A549 (cell line): Measurements from ENCODE around the gene IFT74. TPM values are rescaled to one million over a fixed set of nuclear protein-coding genes. Genes with fewer than 3 reads are reported as not detected.

Experiments used
- ATAC-seq, 2 experiments: fragments of 200-7000 bp in 1 of 2; fragments of >200 bp in 1 of 2; cut with Nextera tagmentation in 1 of 2; cut with Tn5 transposase in 1 of 2; 3 replicates each; pipeline versions ENCODE4 v1.8.0 to v1.9.1; 2018 to 2020; ENCODE audit warnings: mild to moderate bottlenecking in 1 of 2, moderate library complexity in 1 of 2
- CTCF ChIA-PET: fragments of 300-600 bp; sonication (Branson Sonifier 250); formaldehyde crosslinking; extraction: SDS; loops from one replicate; lab custom pipeline; 2021; ENCODE audit warnings: antibody characterized with exemption, inconsistent platforms; lab: Yijun Ruan, JAX
- POLR2A ChIA-PET: fragments of 350-600 bp; formaldehyde crosslinking; extraction: SDS; loops from one replicate; lab custom pipeline; 2021; ENCODE audit warnings: antibody characterized with exemption, inconsistent platforms; lab: Yijun Ruan, JAX
- DNase-seq, 2 experiments: peaks; one replicate each; pipeline versions ENCODE4 v3.0.0 to v3.0.0-alpha.2; 2011 to 2016; ENCODE audit warnings: low read depth in 1 of 2, low spot score in 1 of 2
- FAIRE-seq: peaks from 2 replicates; lab custom pipeline; 2011; peaks lifted over from hg19 to GRCh38; lab: Jason Lieb, UNC
- H3K27ac ChIP-seq, 2 experiments: fragments of >200 bp; sonication (Bioruptor Twin); formaldehyde crosslinking; 3 replicates each; pipeline ENCODE4 v1.5.1; 2016 to 2017
- H3K4me1 ChIP-seq: fragments of >200 bp; sonication (Bioruptor Twin); formaldehyde crosslinking; 3 replicates; pipeline ENCODE4 v1.6.1; 2016
- H3K4me2 ChIP-seq: fragments of >200 bp; sonication (Bioruptor Twin); formaldehyde crosslinking; 3 replicates; pipeline ENCODE4 v1.6.1; 2016
- H3K4me3 ChIP-seq: fragments of >200 bp; sonication (Bioruptor Twin); formaldehyde crosslinking; 3 replicates; pipeline ENCODE4 v1.5.1; 2016
- H3K9me3 ChIP-seq: fragments of >200 bp; sonication (Bioruptor Twin); formaldehyde crosslinking; 3 replicates; pipeline ENCODE4 v1.6.1; 2016
- CBX2 ChIP-seq: fragments of 200-600 bp; sonication (generic); IDR thresholded peaks from 2 replicates; pipeline ENCODE4 v1.6.1; 2016; ENCODE audit warnings: low read depth, mild to moderate bottlenecking, borderline replicate concordance
- FOSB ChIP-seq: fragments of 250-450 bp; sonication (Bioruptor Pico); IDR thresholded peaks from 2 replicates; pipeline ENCODE4 v1.5.0; 2020; ENCODE audit warnings: mild to moderate bottlenecking, moderate library complexity
- FOSL2 ChIP-seq, 2 experiments: fragments of 450-650 bp in 1 of 2; fragments of >200 bp in 1 of 2; sonication (Bioruptor Twin) in 1 of 2; formaldehyde crosslinking; IDR thresholded peaks; 2 replicates each; pipeline versions ENCODE4 v1.5.0 to v1.6.1; 2016 to 2020; ENCODE audit warnings: mild to moderate bottlenecking in 1 of 2, moderate library complexity in 1 of 2
- FOXS1 ChIP-seq: fragments of 250-450 bp; sonication (Bioruptor Pico); IDR thresholded peaks from 2 replicates; pipeline ENCODE4 v1.5.0; 2020; ENCODE audit warnings: mild to moderate bottlenecking, moderate library complexity
- HOXB13 ChIP-seq: fragments of 250-450 bp; sonication (Bioruptor Pico); IDR thresholded peaks from 2 replicates; pipeline ENCODE4 v1.5.0; 2020; ENCODE audit warnings: low read depth, mild to moderate bottlenecking, moderate library complexity
- JUN ChIP-seq, 2 experiments: fragments of >200 bp; sonication (Bioruptor Twin); formaldehyde crosslinking; IDR thresholded peaks; 2 replicates in 1 of 2; 3 replicates in 1 of 2; pipeline ENCODE4 v1.6.1; 2016 to 2017
- KDM1A ChIP-seq: fragments of 200-600 bp; sonication (generic); IDR thresholded peaks from 2 replicates; pipeline ENCODE4 v1.6.1; 2016; ENCODE audit warnings: low read depth, mild to moderate bottlenecking
- KDM5A ChIP-seq: fragments of 200-600 bp; sonication (generic); IDR thresholded peaks from 2 replicates; pipeline ENCODE4 v1.6.1; 2016; ENCODE audit warnings: antibody characterized with exemption, mild to moderate bottlenecking
- NPAS2 ChIP-seq: fragments of 250-450 bp; sonication (Bioruptor Pico); IDR thresholded peaks from 2 replicates; pipeline ENCODE4 v1.8.0; 2022; ENCODE audit warnings: mild to moderate bottlenecking, moderate library complexity, borderline replicate concordance
- PHF8 ChIP-seq: fragments of 200-600 bp; sonication (generic); IDR thresholded peaks from 2 replicates; pipeline ENCODE4 v1.6.1; 2016; ENCODE audit warnings: low read depth, mild to moderate bottlenecking, antibody characterized with exemption, moderate library complexity, borderline replicate concordance
- POLR2A ChIP-seq: IDR thresholded peaks from 2 replicates; pipeline ENCODE4 v1.6.1; 2012; ENCODE audit warnings: mild to moderate bottlenecking, low read length
- RAD21 ChIP-seq, 2 experiments: fragments of >200 bp in 1 of 2; sonication (Bioruptor Twin) in 1 of 2; formaldehyde crosslinking in 1 of 2; IDR thresholded peaks in 1 of 2; conservative IDR thresholded peaks in 1 of 2; 2 replicates in 1 of 2; 3 replicates in 1 of 2; pipeline ENCODE4 v1.6.1; 2012 to 2018; ENCODE audit warnings: inconsistent platforms in 1 of 2
- RFX5 ChIP-seq: fragments of 450-650 bp; IDR thresholded peaks from 2 replicates; pipeline ENCODE4 v1.7.1; 2014; ENCODE audit warnings: antibody characterized with exemption, mild to moderate bottlenecking, moderate library complexity
- RNF2 ChIP-seq: fragments of 200-600 bp; sonication (generic); IDR thresholded peaks from 2 replicates; pipeline ENCODE4 v1.6.1; 2016; ENCODE audit warnings: low read depth, mild to moderate bottlenecking, antibody characterized with exemption, moderate library complexity, borderline replicate concordance
- SMC3 ChIP-seq: fragments of >200 bp; sonication (Bioruptor Twin); formaldehyde crosslinking; IDR thresholded peaks from 3 replicates; pipeline ENCODE4 v1.6.1; 2018; ENCODE audit warnings: inconsistent platforms
- SREBF2 ChIP-seq: fragments of 450-650 bp; IDR thresholded peaks from 2 replicates; pipeline ENCODE4 v1.6.1; 2014; ENCODE audit warnings: mild to moderate bottlenecking, moderate library complexity
- ZSCAN20 ChIP-seq: fragments of 250-450 bp; sonication (Bioruptor Pico); IDR thresholded peaks from 2 replicates; pipeline ENCODE4 v1.8.0; 2022; ENCODE audit warnings: mild to moderate bottlenecking, moderate library complexity
- WGBS: methylation state at CpG from one replicate; pipeline ENCODE4 v1.1.6; 2017; ENCODE audit errors: missing lambda C conversion rate; 5-methylcytosine and 5-hydroxymethylcytosine counted together
- polyA plus RNA-seq, 4 experiments: library from polyadenylated mRNA; depleted of rRNA in 3 of 4; stranded (reverse); fragments of >200 nt; fragmentation: RNase III in 1 of 4; extraction: RNeasy Plus Mini Kit Qiagen cat#74134 plus additional on column Dnase treatment in 1 of 4; gene quantifications; 2 replicates in 3 of 4; 3 replicates in 1 of 4; pipeline ENCODE4 v1.2.3, GENCODE V29; 2011 to 2017
- TF ChIP-seq, protein P1 (sequence below): fragments of 450-650 bp; IDR thresholded peaks from 2 replicates; pipeline ENCODE4 v1.6.1; 2014; ENCODE audit warnings: antibody characterized with exemption
- TF ChIP-seq, protein P2 (sequence below): IDR thresholded peaks from 2 replicates; pipeline ENCODE4 v1.6.1; 2012
- TF ChIP-seq, protein P3 (sequence below): fragments of 150-350 bp; IDR thresholded peaks from 2 replicates; pipeline ENCODE4 v1.6.1; 2014; ENCODE audit warnings: low read depth, mild to moderate bottlenecking, low read length
- TF ChIP-seq, protein P4 (sequence below): fragments of >200 bp; sonication (Bioruptor Twin); formaldehyde crosslinking; IDR thresholded peaks from 3 replicates; pipeline ENCODE4 v1.5.1; 2016
- TF ChIP-seq, protein P5 (sequence below): fragments of >200 bp; sonication (Bioruptor Twin); formaldehyde crosslinking; IDR thresholded peaks from 2 replicates; pipeline ENCODE4 v1.6.1; 2016

The IFT74 gene
- polyA plus RNA-seq, 2 of the 4 experiments (the other 2 are of a cell fraction) = 16.1 to 26.3 TPM

DNA sequence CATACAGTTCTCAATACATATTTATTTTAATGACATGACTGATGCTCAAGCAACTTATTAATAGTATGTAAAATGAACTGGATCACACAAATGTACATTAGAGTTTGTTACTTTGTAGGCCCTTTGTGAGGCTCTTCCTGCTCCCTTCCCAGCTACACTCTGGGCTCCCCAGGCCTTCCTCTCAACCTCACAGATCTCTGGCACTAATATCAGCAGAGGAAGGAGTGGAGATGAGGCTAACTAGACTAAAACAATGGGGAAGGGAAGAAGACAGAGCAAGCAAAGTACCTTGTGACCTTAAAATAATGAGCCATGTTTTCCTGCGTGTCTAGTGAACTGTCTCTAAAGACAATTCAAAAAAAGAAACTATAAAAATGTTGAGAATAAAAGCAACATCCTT, 122.5 kb downstream of the IFT74 start:
- Histone ChIP-seq H3K27ac (no peak overlapping the region), H3K4me3 (no peak overlapping the region), H3K4me1 (no peaks in the 10 kb centered on the region), H3K4me2 (no peak overlapping the region), H3K9me3 (no peaks in the 10 kb centered on the region)
- whole genome bisulfite sequencing = 95% methylated on average over 1 of the region's 1 CpG
- no peak for TF ChIP-seq RAD21 (conservative IDR thresholded peaks at IDR 0.05 in 1 of 2, IDR thresholded peaks at IDR 0.05 in 1 of 2)
- TF ChIP-seq RNF2 = no peak
- TF ChIP-seq, protein P1, sequence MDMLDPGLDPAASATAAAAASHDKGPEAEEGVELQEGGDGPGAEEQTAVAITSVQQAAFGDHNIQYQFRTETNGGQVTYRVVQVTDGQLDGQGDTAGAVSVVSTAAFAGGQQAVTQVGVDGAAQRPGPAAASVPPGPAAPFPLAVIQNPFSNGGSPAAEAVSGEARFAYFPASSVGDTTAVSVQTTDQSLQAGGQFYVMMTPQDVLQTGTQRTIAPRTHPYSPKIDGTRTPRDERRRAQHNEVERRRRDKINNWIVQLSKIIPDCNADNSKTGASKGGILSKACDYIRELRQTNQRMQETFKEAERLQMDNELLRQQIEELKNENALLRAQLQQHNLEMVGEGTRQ = no peak
- TF ChIP-seq, protein P2, sequence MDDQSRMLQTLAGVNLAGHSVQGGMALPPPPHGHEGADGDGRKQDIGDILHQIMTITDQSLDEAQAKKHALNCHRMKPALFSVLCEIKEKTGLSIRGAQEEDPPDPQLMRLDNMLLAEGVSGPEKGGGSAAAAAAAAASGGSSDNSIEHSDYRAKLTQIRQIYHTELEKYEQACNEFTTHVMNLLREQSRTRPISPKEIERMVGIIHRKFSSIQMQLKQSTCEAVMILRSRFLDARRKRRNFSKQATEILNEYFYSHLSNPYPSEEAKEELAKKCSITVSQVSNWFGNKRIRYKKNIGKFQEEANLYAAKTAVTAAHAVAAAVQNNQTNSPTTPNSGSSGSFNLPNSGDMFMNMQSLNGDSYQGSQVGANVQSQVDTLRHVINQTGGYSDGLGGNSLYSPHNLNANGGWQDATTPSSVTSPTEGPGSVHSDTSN = no peak
- TF ChIP-seq RFX5 = no peak
- no peak for TF ChIP-seq JUN (IDR thresholded peaks at IDR 0.05)
- TF ChIP-seq, protein P3, sequence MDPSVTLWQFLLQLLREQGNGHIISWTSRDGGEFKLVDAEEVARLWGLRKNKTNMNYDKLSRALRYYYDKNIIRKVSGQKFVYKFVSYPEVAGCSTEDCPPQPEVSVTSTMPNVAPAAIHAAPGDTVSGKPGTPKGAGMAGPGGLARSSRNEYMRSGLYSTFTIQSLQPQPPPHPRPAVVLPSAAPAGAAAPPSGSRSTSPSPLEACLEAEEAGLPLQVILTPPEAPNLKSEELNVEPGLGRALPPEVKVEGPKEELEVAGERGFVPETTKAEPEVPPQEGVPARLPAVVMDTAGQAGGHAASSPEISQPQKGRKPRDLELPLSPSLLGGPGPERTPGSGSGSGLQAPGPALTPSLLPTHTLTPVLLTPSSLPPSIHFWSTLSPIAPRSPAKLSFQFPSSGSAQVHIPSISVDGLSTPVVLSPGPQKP = no peak
- TF ChIP-seq NPAS2 = no peak
- TF ChIP-seq PHF8 = no peak
- TF ChIP-seq ZSCAN20 = no peak
- no peak for TF ChIP-seq FOXS1
- TF ChIP-seq CBX2 = no peak
- TF ChIP-seq KDM1A = no peak
- no peak for TF ChIP-seq SMC3
- ATAC-seq (no peak), FAIRE-seq (no peak), DNase-seq (no peak)
- CTCF ChIA-PET = no interaction called here
- POLR2A ChIA-PET = no interaction called here

DNA sequence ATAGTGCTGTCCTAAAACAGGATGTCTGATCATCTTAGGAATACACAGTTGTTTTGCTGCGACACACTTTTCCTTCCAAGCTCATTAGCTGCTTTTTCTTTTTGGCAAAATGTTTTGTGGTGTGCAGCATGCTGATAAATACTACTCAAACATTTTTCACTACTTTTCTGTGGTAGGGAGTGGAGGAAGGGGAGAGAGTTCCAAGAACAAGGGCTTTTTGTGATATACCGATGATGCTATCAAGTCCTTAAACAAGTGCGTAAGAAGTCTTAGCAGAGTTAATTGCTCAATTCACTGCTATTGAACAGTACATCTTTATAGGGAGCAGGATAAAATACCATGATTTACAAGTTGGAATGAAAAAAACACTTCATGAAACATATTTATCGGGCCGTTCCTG, 129.2 kb downstream of the IFT74 start:
- WGBS = 95% methylated on average over 5 of the region's 5 CpGs
- no peak for TF ChIP-seq KDM5A
- TF ChIP-seq, protein P4, sequence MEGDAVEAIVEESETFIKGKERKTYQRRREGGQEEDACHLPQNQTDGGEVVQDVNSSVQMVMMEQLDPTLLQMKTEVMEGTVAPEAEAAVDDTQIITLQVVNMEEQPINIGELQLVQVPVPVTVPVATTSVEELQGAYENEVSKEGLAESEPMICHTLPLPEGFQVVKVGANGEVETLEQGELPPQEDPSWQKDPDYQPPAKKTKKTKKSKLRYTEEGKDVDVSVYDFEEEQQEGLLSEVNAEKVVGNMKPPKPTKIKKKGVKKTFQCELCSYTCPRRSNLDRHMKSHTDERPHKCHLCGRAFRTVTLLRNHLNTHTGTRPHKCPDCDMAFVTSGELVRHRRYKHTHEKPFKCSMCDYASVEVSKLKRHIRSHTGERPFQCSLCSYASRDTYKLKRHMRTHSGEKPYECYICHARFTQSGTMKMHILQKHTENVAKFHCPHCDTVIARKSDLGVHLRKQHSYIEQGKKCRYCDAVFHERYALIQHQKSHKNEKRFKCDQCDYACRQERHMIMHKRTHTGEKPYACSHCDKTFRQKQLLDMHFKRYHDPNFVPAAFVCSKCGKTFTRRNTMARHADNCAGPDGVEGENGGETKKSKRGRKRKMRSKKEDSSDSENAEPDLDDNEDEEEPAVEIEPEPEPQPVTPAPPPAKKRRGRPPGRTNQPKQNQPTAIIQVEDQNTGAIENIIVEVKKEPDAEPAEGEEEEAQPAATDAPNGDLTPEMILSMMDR = no peak
- no peak for TF ChIP-seq FOSL2 (IDR thresholded peaks at IDR 0.05)
- no peak for TF ChIP-seq FOSL2 (CRISPR knock-in tag; IDR thresholded peaks at IDR 0.05)
- no peak for TF ChIP-seq FOSB (CRISPR knock-in tag)
- no peak for TF ChIP-seq SMC3
- TF ChIP-seq POLR2A = no peak
- no peak for TF ChIP-seq RFX5
- no peak for TF ChIP-seq KDM1A
- TF ChIP-seq, protein P5, sequence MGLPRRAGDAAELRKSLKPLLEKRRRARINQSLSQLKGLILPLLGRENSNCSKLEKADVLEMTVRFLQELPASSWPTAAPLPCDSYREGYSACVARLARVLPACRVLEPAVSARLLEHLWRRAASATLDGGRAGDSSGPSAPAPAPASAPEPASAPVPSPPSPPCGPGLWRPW = no peak
- no peak for TF ChIP-seq HOXB13
- no peak for TF ChIP-seq SREBF2
- TF ChIP-seq, protein P1 = no peak
- H3K4me1 ChIP-seq = no peaks in the 10 kb centered on the region
- H3K27ac ChIP-seq = no peak overlapping the region
- CTCF ChIA-PET = no interaction called here
- H3K9me3 ChIP-seq = no peaks in the 10 kb centered on the region
- no peak for ATAC-seq
- POLR2A ChIA-PET = no interaction called here
- no peak for FAIRE-seq
- no peak for DNase-seq
- H3K4me3 ChIP-seq = no peak overlapping the region
- no peak overlapping the region for H3K4me2 ChIP-seq
